OCI-LY7 (cell line): ENCODE measurements around the gene CTSC. TPM values are rescaled to one million over a fixed set of nuclear protein-coding genes. Genes with fewer than 3 reads are reported as not detected.

Experiments used
- BruUV-seq: library from RNA; stranded (reverse); fragments of 400-500 nt; replicated peaks from 2 replicates; lab custom pipeline; 2021; lab: Mats Ljungman, UMichigan
- CTCF ChIA-PET: fragments of 300-600 bp; sonication (Branson Sonifier 250); formaldehyde crosslinking; loops from one replicate; lab custom pipeline; 2022; ENCODE audit warnings: antibody characterized with exemption; ENCODE audit not compliant: unreplicated experiment; lab: Charles Lee
- POLR2A ChIA-PET: fragments of 300-600 bp; sonication (Branson Sonifier 250); formaldehyde crosslinking; loops from one replicate; lab custom pipeline; 2022; ENCODE audit warnings: antibody characterized with exemption; lab: Charles Lee
- DNase-seq: peaks from one replicate; pipeline ENCODE4 v3.0.0-alpha.2; 2015; ENCODE audit warnings: low spot score
- H2AFZ ChIP-seq: fragments of 200-600 bp; sonication (generic), shearing (Covaris generic); 2 replicates; pipeline ENCODE4 v1.6.1; 2014; ENCODE audit warnings: mild to moderate bottlenecking, antibody characterized with exemption, low read length, moderate library complexity
- H3K27ac ChIP-seq: fragments of 200-600 bp; sonication (generic); 2 replicates; pipeline ENCODE4 v1.5.1; 2014; ENCODE audit warnings: mixed run types, low read depth, mild to moderate bottlenecking, moderate library complexity, low read length, inconsistent platforms; ENCODE audit not compliant: poor library complexity, severe bottlenecking
- H3K36me3 ChIP-seq: fragments of 200-600 bp; sonication (generic); 2 replicates; pipeline ENCODE4 v1.6.1; 2014; ENCODE audit warnings: mild to moderate bottlenecking, antibody characterized with exemption, low read length, moderate library complexity, mixed read lengths; ENCODE audit not compliant: insufficient read depth
- H3K4me1 ChIP-seq: fragments of 200-600 bp; sonication (generic); 2 replicates; pipeline ENCODE4 v1.5.1; 2014; ENCODE audit warnings: mild to moderate bottlenecking, low read length; ENCODE audit not compliant: insufficient read depth, poor library complexity, severe bottlenecking
- H3K4me2 ChIP-seq: fragments of 200-600 bp; sonication (generic); 2 replicates; pipeline ENCODE4 v1.6.1; 2014; ENCODE audit warnings: mild to moderate bottlenecking, low read length
- H3K4me3 ChIP-seq: fragments of 200-600 bp; sonication (generic); 2 replicates; pipeline ENCODE4 v1.5.1; 2014; ENCODE audit warnings: mild to moderate bottlenecking, low read depth, low read length; ENCODE audit not compliant: poor library complexity, severe bottlenecking
- H3K79me2 ChIP-seq: fragments of 200-600 bp; sonication (generic); 2 replicates; pipeline ENCODE4 v1.6.1; 2016; ENCODE audit warnings: low read depth, mild to moderate bottlenecking, low read length, moderate library complexity, mixed read lengths; ENCODE audit not compliant: insufficient read depth
- H3K9me2 ChIP-seq: fragments of 200-600 bp; sonication (generic); 2 replicates; pipeline ENCODE4 v1.6.1; 2016; ENCODE audit warnings: mild to moderate bottlenecking, low read length, mixed read lengths; ENCODE audit not compliant: insufficient read depth
- H3K9me3 ChIP-seq: fragments of 200-600 bp; sonication (generic); 2 replicates; pipeline ENCODE4 v1.6.1; 2014; ENCODE audit warnings: mild to moderate bottlenecking, mixed run types, low read length, mixed read lengths
- H4K20me1 ChIP-seq: fragments of 200-600 bp; sonication (generic); 2 replicates; pipeline ENCODE4 v1.6.1; 2014; ENCODE audit warnings: mild to moderate bottlenecking, antibody characterized with exemption, low read length, moderate library complexity, mixed read lengths; ENCODE audit not compliant: insufficient read depth
- CTCF ChIP-seq: fragments of 200-600 bp; sonication (generic); conservative IDR thresholded peaks from 2 replicates; pipeline ENCODE4 v1.5.1; 2014; ENCODE audit warnings: mild to moderate bottlenecking, antibody characterized with exemption, low read length, moderate library complexity, mixed read lengths
- EZH2phosphoT487 ChIP-seq: fragments of 200-600 bp; sonication (generic); IDR thresholded peaks from 2 replicates; pipeline ENCODE4 v1.6.1; 2018; ENCODE audit warnings: low read depth, borderline replicate concordance, mild to moderate bottlenecking, mixed run types, antibody characterized with exemption, low read length, moderate library complexity, mixed read lengths
- intact Hi-C: fragments of 100-400 bp; cut with micrococcal nuclease; formaldehyde crosslinking; loops from one replicate; pipeline ENCODE4 v1.10.0; 2022; ENCODE audit not compliant: unreplicated experiment
- total RNA-seq, 2 experiments: library from RNA; depleted of rRNA in 1 of 2; stranded (reverse); fragments of >200 nt in 1 of 2; shearing (Covaris generic) in 1 of 2; gene quantifications; 2 replicates each; pipeline ENCODE4 v1.2.3, GENCODE V29; 2014 to 2022

Gene CTSC
- total RNA-seq, 2 experiments from 2014 or later, result 60.5 to 90.3 TPM

GRCh38 chr11:88312628-88313027 lies 24.9 kb downstream of the CTSC start:
- no peaks in the 10 kb centered on the region for H3K9me3 ChIP-seq
- POLR2A ChIA-PET, result no interaction called here
- CTCF ChIA-PET, result no interaction called here
- no peak for TF ChIP-seq CTCF
- no peak for TF ChIP-seq EZH2phosphoT487
- intact Hi-C loops, result no loop called here
- H3K4me2 ChIP-seq, result no peak overlapping the region
- no peak for DNase-seq
- H3K36me3 ChIP-seq, result peaks cover 78% of the 10 kb centered on the region
- H3K9me2 ChIP-seq, result no peaks in the 10 kb centered on the region
- no peaks in the 10 kb centered on the region for H3K4me1 ChIP-seq
- no peak overlapping the region for H3K27ac ChIP-seq
- no peaks in the 10 kb centered on the region; the same call in 1 of the 2 replicates for H3K79me2 ChIP-seq
- H2AFZ ChIP-seq, result no peak overlapping the region
- no TSS peak for BruUV-seq
- H4K20me1 ChIP-seq, result no peaks in the 10 kb centered on the region
- no peak overlapping the region for H3K4me3 ChIP-seq

DNA sequence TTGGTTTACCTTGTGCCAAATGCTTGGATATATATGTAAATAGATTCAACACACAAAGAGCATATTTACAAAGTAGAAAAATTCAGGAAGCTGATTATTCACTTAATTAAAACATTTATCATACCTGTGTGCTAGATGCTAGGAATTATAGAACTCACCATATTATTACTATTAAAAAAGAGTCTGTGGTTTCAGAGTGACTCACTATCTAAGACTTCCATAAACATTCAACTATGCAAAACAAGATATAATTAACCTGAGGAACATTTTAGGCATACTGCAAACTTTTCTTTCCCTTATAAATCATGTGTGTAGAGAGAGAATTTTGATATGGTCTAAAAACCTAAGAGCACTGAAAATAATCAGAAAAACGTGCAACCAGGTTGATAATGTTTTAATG lies 27.3 kb downstream of the CTSC start:
- BruUV-seq, result no TSS peak
- H3K27ac ChIP-seq, result no peak overlapping the region

More for the DNA sequence above, 27.3 kb downstream of the CTSC start:
- Histone ChIP-seq H3K4me3 (no peak overlapping the region), H3K9me2 (no peaks in the 10 kb centered on the region), H3K36me3 (peaks cover 91% of the 10 kb centered on the region), H3K4me1 (no peaks in the 10 kb centered on the region), H2AFZ (no peak overlapping the region), H3K4me2 (no peak overlapping the region), H3K9me3 (no peaks in the 10 kb centered on the region), H3K79me2 (no peaks in the 10 kb centered on the region), H4K20me1 (no peaks in the 10 kb centered on the region)
- ChIA-PET CTCF (no interaction called here), POLR2A (interaction anchor here (0.7 kb wide), 1 partner anchor 1271 kb away, joined by 3 read pairs; no protein-coding TSS in a partner anchor)
- intact Hi-C loops, result no loop called here
- no peak for TF ChIP-seq CTCF
- TF ChIP-seq EZH2phosphoT487, result no peak
- DNase-seq, result no peak
